Pancreas (tissue), 10 donors: Measurements from ENCODE around the gene IRGC. TPM values are rescaled to one million over a fixed set of nuclear protein-coding genes. Genes with fewer than 3 reads are reported as not detected.

Source experiments
- ATAC-seq, 4 donors: fragments of 200-7000 bp; cut with Tn5 transposase; one replicate each; pipeline versions ENCODE4 v1.8.0 to v1.9.1; 2020; ENCODE audit warnings: mild to moderate bottlenecking in 4 of 4, moderate library complexity in 4 of 4
- DNase-seq, 6 donors: peaks; one replicate each; pipeline ENCODE4 v3.0.0-alpha.2; 2020
- FAIRE-seq: peaks from 2 replicates; lab custom pipeline; 2012; peaks lifted over from hg19 to GRCh38; lab: Jason Lieb, UNC
- H3K27ac ChIP-seq, 4 donors: fragments of 200-600 bp; sonication (generic); 1 replicate in 3 of 4; 2 replicates in 1 of 4; pipeline versions ENCODE4 v1.5.0 to v1.8.0; 2020
- H3K27me3 ChIP-seq, 4 donors: fragments of 200-600 bp; one replicate each; pipeline ENCODE4 v1.8.0; 2021
- H3K36me3 ChIP-seq, 3 donors: fragments of 200-600 bp; sonication (generic) in 1 of 3; one replicate each; pipeline versions ENCODE4 v1.5.0 to v1.8.0; 2020 to 2021
- H3K4me1 ChIP-seq, 3 donors: fragments of 200-600 bp; one replicate each; pipeline ENCODE4 v1.8.0; 2021
- H3K4me3 ChIP-seq, 4 donors: fragments of 200-600 bp; sonication (generic) in 2 of 4; one replicate each; pipeline versions ENCODE4 v1.5.0 to v1.8.0; 2020 to 2021
- H3K9me3 ChIP-seq, 4 donors: fragments of 200-600 bp; one replicate each; pipeline ENCODE4 v1.8.0; 2021
- WGBS, 2 donors: extraction: QIAGEN DNeasy Blood & Tissue Kit; methylation state at CpG; one replicate each; pipeline ENCODE4 v1.1.7; 2013; 5-methylcytosine and 5-hydroxymethylcytosine counted together
- intact Hi-C, 3 donors: fragments of 100-400 bp; cut with DNase I; formaldehyde crosslinking; loops; one replicate each; pipeline versions ENCODE4 v1.11.1 to v1.14.2; 2022
- polyA plus RNA-seq, 2 donors: library from polyadenylated mRNA; stranded (reverse); fragments of 200-250 nt; gene quantifications; one replicate each; pipeline ENCODE4 v1.2.3, GENCODE V29; 2013
- total RNA-seq, 6 donors: library from RNA; stranded (reverse); fragmentation: NEBNext Ultra II Directional in 4 of 6; extraction: Animal tissue kit (Norgen Biotek cat#: 25700) in 4 of 6; gene quantifications; one replicate each; pipeline versions ENCODE4 v1.2.1 to v1.2.4, GENCODE V29; 2021 to 2023
- TF ChIP-seq, protein P1 (sequence below), 4 donors: fragments of 200-600 bp; sonication (generic) in 3 of 4; IDR thresholded peaks; one replicate each; pipeline versions ENCODE4 v1.5.0 to v1.8.0; 2021; ENCODE audit warnings: antibody characterized with exemption in 4 of 4
- donor health status: healthy with polysubstance abuse.
- donor health status: DM: no; HTN: no; CAD: no; lungs with moderate emphysema.
- donor health status: DM: no; HTN: no; CAD: no.
- donor health status: control.
- donor health status: control.
- donor health status: Bipolar disorder and iron deficiency.
- donor health status: DM: yes; HTN: yes; CAD: no.
- donor health status: DM: no; HTN: no; CAD: no.
- donor health status: DM: no; HTN: no; CAD: no.
- donor health status: DM: yes; HTN: yes; CAD: no.

Gene IRGC, protein sequence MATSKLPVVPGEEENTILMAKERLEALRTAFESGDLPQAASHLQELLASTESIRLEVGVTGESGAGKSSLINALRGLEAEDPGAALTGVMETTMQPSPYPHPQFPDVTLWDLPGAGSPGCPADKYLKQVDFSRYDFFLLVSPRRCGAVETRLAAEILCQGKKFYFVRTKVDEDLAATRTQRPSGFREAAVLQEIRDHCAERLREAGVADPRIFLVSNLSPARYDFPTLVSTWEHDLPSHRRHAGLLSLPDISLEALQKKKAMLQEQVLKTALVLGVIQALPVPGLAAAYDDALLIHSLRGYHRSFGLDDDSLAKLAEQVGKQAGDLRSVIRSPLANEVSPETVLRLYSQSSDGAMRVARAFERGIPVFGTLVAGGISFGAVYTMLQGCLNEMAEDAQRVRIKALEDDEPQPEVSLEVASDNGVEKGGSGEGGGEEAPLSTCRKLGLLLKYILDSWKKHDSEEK
- total RNA-seq, result not detected
- not detected for polyA plus RNA-seq

DNA sequence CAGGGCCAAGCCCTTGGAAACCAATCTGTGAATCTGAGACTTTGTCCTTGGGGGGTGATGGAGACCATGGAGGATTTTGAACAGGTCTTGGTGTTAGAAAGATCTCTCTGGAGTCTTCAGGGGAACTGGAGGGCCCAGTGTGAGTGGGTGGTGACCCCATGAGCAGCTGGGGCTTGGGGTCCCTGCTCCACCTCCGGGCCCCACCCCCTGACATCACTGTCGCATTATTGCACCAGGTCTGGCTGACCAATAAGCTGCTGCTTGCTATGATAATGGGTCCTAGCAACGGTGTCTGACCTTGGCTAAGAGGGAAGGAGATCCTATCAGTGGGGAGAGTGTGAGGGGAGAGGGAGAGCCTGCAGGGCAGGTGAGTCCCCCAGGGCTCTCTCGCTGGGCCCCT, at the start of gene IRGC:
Gene IRGC, plus strand, starts transcription at position 301 of the 400 bp plus-strand sequence. CDS start 2,483 bp downstream, outside the sequence.
- Histone ChIP-seq H3K9me3 (no peaks in the 10 kb centered on the region), H3K4me3 (no peak within 1 kb of the TSS), H3K27ac (no peak within 1 kb of the TSS), H3K4me1 (no peaks in the 10 kb centered on the region), H3K36me3 (no peaks in the 10 kb centered on the region), H3K27me3 (no peaks in the 10 kb centered on the region)
- FAIRE-seq (no peak), ATAC-seq (no peak), DNase-seq (no peak)
- intact Hi-C loops, result no loop called here
- 40 to 53% methylated on average over 4 of the region's 4 CpGs for WGBS, 2 donors
- TF ChIP-seq, protein P1, sequence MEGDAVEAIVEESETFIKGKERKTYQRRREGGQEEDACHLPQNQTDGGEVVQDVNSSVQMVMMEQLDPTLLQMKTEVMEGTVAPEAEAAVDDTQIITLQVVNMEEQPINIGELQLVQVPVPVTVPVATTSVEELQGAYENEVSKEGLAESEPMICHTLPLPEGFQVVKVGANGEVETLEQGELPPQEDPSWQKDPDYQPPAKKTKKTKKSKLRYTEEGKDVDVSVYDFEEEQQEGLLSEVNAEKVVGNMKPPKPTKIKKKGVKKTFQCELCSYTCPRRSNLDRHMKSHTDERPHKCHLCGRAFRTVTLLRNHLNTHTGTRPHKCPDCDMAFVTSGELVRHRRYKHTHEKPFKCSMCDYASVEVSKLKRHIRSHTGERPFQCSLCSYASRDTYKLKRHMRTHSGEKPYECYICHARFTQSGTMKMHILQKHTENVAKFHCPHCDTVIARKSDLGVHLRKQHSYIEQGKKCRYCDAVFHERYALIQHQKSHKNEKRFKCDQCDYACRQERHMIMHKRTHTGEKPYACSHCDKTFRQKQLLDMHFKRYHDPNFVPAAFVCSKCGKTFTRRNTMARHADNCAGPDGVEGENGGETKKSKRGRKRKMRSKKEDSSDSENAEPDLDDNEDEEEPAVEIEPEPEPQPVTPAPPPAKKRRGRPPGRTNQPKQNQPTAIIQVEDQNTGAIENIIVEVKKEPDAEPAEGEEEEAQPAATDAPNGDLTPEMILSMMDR (IDR thresholded peaks at IDR 0.05), result no peak

DNA sequence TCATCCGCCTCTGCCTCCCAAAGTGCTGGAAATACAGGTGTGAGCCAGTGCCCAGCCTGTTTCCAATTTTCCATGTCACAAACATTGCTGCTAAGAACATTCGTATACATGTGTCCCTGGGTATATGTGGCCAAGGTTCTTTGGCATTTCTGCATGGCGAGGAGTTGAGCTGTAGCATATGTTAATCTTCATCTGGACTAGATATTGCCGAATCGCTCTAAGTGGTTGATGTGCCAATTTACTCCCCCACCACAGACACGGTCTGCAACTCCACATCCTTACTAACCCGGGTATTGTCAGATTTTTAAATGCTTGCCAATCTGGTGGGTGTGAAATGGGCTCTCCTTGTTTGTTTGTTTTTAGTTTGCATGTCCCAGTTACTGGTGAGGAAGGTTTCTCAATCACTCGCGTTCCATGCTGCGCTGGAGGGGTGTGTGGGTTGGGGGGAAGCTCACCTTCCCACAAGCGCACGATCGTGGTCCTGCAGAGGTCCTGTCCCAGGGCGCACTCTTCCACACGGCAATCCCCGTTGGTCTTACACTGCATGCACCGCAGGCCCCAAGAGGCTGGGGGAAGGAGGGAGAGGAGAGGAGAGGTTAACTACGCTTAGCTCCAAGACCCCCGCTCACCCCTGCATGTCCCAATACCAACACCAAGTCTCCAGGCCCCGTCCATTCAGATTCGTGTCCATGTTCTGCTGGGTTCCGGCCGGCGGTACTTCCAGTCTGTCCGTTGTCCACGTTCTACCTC, 48.6 kb upstream of the IRGC start:
- ATAC-seq (no peak), DNase-seq (peak in 5 of 6 donors; percentile 32 to 74 (median 56)), FAIRE-seq (no peak)
- Histone ChIP-seq H3K4me3 (peak overlapping the region in 2 of 4 donors; percentile 24 to 41), H3K9me3 (no peaks in the 10 kb centered on the region), H3K4me1 (no peaks in the 10 kb centered on the region), H3K27me3 (no peaks in the 10 kb centered on the region), H3K36me3 (no peaks in the 10 kb centered on the region), H3K27ac (no peak overlapping the region)
- TF ChIP-seq, protein P1 (IDR thresholded peaks at IDR 0.05), result no peak
- intact Hi-C loops, result no loop called here
- 54 to 58% methylated on average over 25 to 26 of the region's 26 CpGs for WGBS, 2 donors

DNA sequence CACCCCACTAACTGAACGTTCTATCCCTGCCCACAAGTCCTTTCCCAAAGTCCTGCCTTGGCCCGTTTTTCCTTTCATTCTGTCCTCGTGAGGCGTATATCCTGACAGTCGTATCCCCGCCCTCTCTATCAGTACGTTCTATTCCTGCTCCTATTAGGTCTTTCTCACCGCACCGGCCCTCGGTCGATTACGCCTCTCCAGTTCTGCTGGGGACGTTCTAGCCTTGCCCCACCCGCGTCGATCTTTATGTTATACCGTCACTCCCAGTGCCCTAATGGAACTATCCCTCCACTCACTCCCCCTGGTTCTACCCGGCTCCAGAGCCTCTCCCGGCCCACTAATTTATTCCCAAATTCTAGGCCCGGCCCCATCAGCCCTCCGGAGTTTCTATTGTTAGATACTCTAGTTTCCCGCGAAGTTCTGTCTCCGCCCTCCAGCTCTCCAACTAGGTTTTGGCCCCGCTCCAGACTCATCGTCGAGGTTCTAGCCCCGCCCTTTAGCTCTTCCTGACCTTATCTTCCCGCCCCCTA, 47.9 kb upstream of the IRGC start:
- Histone ChIP-seq H3K4me3 (peak overlapping the region in 3 of 4 donors; percentile 20 to 41 (median 24)), H3K9me3 (no peaks in the 10 kb centered on the region), H3K36me3 (no peaks in the 10 kb centered on the region), H3K4me1 (no peaks in the 10 kb centered on the region), H3K27me3 (no peaks in the 10 kb centered on the region), H3K27ac (peak overlapping the region in 2 of 4 donors; percentile 17 to 39)
- WGBS, 2 donors, result 6 to 11% methylated on average over 29 of the region's 29 CpGs
- intact Hi-C loops, result no loop called here
- ATAC-seq (no peak), FAIRE-seq (no peak), DNase-seq (peak in 1 of 6 donors; percentile 95)
- TF ChIP-seq, protein P1 (IDR thresholded peaks at IDR 0.05), result no peak

DNA sequence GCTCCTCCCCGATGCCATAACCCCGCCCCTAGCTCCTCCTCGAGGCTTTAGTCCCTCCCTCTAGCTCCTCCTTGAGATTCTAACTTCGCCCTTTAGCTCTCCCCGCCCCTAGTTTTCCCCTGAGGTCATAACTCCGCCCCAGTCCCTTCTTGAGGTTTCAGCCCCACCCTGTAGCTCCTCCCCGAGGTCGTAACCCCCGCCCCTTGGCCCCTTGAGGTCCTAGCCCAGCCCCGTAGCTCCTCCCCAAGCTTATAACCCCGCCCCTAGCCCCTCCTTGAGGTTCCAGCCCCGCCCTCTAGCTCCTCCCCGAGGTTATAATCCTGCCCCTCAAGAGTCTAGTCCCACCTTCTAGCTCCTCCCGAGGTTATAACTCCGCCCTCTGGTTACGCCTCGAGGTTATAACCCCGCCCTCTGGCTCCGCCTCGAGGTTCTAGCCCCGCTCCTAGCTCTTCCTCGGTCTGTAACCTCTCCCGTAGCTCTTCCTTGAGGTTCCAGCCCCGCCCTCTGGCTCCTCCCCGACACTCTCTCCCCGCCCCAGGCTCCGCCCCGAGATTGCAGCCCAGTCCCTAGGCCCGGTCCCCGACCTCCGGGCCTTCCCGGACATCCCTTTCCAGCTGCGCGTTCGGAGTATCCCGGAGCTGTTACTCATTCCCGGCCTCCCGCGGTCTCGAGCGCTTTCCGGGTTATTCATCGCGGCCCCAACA, 47.3 kb upstream of the IRGC start:
- ATAC-seq (peak; percentile 84 to 89 (median 88)), FAIRE-seq (peak; percentile 97), DNase-seq (peak; percentile 95 to 100 (median 99))
- peak overlapping the region; percentile 59 to 87 (median 72) for H3K27ac ChIP-seq
- no peaks in the 10 kb centered on the region for H3K36me3 ChIP-seq
- WGBS, 2 donors, result 1% methylated on average over 44 of the region's 44 CpGs
- no peaks in the 10 kb centered on the region for H3K9me3 ChIP-seq
- TF ChIP-seq, protein P1 (IDR thresholded peaks at IDR 0.05), result no peak
- H3K4me1 ChIP-seq, result no peaks in the 10 kb centered on the region
- intact Hi-C loops, result no loop called here
- H3K4me3 ChIP-seq, result peak overlapping the region; percentile 9 to 64 (median 40)
- no peaks in the 10 kb centered on the region for H3K27me3 ChIP-seq
